Muscle layer of duodenum (tissue), 2 donors: ENCODE measurements around the gene PDLIM7.

Source experiments
- H3K27ac ChIP-seq: one replicate; pipeline ENCODE4 v1.7.0; 2013; ENCODE audit warnings: mild to moderate bottlenecking, low read length
- H3K27me3 ChIP-seq: one replicate; pipeline ENCODE4 v1.7.0; 2013; ENCODE audit warnings: low read depth, mild to moderate bottlenecking, control low read depth, low read length
- H3K36me3 ChIP-seq, 2 donors: one replicate each; pipeline ENCODE4 v1.7.0; 2013; ENCODE audit warnings: low read length in 2 of 2, control low read depth in 1 of 2, mild to moderate bottlenecking in 1 of 2; ENCODE audit not compliant: insufficient read depth in 2 of 2, control insufficient read depth in 1 of 2
- H3K4me1 ChIP-seq, 2 donors: one replicate each; pipeline ENCODE4 v1.7.0; 2013; ENCODE audit warnings: low read length in 2 of 2, mild to moderate bottlenecking in 2 of 2, control low read depth in 1 of 2, moderate library complexity in 1 of 2; ENCODE audit not compliant: insufficient read depth in 2 of 2, control insufficient read depth in 1 of 2
- H3K4me3 ChIP-seq, 2 donors: one replicate each; pipeline ENCODE4 v1.7.0; 2013; ENCODE audit warnings: low read length in 2 of 2, low read depth in 1 of 2, mild to moderate bottlenecking in 1 of 2
- H3K9me3 ChIP-seq, 2 donors: one replicate each; pipeline ENCODE4 v1.7.0; 2013; ENCODE audit warnings: low read length in 2 of 2, control low read depth in 1 of 2, mild to moderate bottlenecking in 1 of 2; ENCODE audit not compliant: control insufficient read depth in 1 of 2
- donor health status: healthy.

Gene PDLIM7

DNA sequence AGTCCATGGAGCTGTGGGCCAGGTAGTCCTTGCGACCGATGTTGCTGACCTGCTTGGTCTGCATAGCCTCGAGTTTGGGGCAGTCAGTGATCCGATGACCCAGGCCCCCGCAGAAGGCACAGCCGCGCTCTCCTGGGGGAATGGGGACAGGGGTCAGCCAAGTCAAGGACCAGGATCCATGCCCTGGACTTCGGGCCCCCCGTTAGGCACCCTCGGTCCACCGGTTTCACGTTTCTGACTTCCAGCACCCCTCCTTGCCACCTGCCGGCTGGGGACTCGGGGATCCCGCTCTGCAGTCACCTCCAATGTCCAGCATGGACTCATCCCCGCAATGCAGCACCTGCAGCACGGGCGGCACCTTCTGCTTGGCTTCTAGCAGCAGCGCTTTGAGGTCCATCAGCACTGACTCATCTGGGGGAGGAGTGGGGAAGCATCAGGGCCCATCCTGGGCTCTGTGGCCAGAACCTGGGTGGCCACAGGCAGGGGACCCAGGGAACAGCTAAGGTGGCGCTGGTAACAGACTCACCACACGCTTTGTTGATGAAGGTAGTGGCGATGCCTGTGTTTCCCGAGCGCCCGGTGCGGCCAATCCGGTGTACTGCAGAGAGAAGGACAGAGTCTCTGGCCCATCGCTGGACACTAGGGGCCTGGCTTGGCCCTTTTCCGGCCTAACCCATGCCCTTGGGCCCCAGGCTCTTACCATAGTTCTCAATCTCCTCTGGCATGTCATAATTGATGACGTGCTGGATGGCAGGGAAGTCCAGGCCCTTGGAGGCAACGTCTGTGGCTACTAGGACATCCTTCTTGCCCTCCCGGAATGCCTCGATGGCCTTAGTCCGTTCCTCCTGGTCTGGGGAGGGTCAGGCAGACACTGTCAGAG is 14.6 kb upstream of the PDLIM7 start:
- Histone ChIP-seq H3K27ac (no peak overlapping the region), H3K9me3 (no peaks in the 10 kb centered on the region), H3K4me1 (peaks cover 6 to 19% of the 10 kb centered on the region in 2 donors), H3K36me3 (peaks cover 31 to 60% of the 10 kb centered on the region in 2 donors), H3K4me3 (no peak overlapping the region), H3K27me3 (no peaks in the 10 kb centered on the region)

DNA sequence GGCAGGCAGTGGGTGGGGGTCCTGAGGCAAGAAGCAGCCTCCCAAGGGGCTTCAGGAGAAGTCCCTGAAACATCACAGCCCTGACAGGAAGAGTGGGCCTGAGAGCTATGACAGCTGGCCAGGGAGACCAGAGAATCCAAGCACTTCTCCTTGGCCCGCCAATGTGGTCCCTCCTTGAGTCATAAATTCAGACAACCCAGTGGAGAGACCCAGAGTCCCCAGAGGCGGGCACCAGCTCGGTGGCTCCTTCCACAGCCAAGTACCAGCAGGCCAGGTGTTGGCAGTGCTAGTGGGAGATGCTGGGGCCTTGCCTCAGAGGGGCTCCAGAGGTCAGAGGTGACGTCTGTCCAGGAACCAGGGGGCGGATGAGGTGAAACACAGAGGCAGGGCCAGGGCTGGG is 13.8 kb upstream of the PDLIM7 start:
- no peak overlapping the region for H3K4me3 ChIP-seq

DNA sequence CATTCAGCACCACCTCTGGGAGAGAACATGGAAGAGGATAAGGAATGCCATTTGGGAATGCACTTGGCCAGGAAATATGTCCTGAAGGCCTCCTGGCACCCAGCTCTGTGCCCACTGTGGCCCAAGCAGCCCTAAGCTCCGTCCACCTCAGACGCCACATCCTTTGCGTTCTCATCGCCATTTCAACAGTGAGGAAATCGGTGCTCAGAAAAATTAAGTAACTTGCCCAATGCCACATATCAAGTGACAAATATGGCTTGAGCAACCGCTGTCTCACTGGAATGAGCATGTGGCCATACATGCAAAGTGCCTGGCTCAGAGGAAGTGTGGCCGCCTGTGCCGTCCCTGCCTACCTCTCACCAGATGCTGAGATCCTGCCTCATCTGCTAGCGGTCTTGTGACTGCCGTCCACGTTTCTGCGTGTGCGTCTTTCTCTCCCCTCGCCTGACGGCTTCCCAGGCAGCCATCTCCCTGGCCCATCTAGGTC is 13.2 kb upstream of the PDLIM7 start:
- H3K4me3 ChIP-seq = peak overlapping the region in 1 of 2 donors; percentile 21

More for the DNA sequence above, 13.8 kb upstream of the PDLIM7 start:
- Histone ChIP-seq H3K27me3 (no peaks in the 10 kb centered on the region), H3K9me3 (no peaks in the 10 kb centered on the region), H3K27ac (peak overlapping the region; percentile 36), H3K36me3 (peaks cover 31 to 60% of the 10 kb centered on the region in 2 donors), H3K4me1 (peaks cover 5 to 17% of the 10 kb centered on the region in 2 donors)

GRCh38 chr5:177509991-177510566 is 12.7 kb upstream of the PDLIM7 start:
- Histone ChIP-seq H3K27ac (peak overlapping the region; percentile 36), H3K4me1 (peaks cover 0 to 6% of the 10 kb centered on the region in 2 donors)

More for the DNA sequence above, 13.2 kb upstream of the PDLIM7 start:
- Histone ChIP-seq H3K36me3 (peaks cover 30 to 56% of the 10 kb centered on the region in 2 donors), H3K27ac (peak overlapping the region; percentile 36), H3K9me3 (no peaks in the 10 kb centered on the region), H3K27me3 (no peaks in the 10 kb centered on the region), H3K4me1 (peaks cover 0 to 11% of the 10 kb centered on the region in 2 donors)

GRCh38 chr5:177509381-177509951 is 12.1 kb upstream of the PDLIM7 start, which contains the start of gene DOK3:
Gene DOK3, minus strand, starts transcription at chr5:177509826. Its CDS starts 286 bp downstream, at chr5:177509540.
- peak within 1 kb of the TSS; percentile 45 to 53 for H3K4me3 ChIP-seq
- peak within 1 kb of the TSS; percentile 74 for H3K27ac ChIP-seq
- no peaks in the 10 kb centered on the region for H3K9me3 ChIP-seq
- H3K27me3 ChIP-seq = no peaks in the 10 kb centered on the region
- peaks cover 21 to 50% of the 10 kb centered on the region in 2 donors for H3K36me3 ChIP-seq
- peaks cover 0 to under 1% of the 10 kb centered on the region in 2 donors for H3K4me1 ChIP-seq

More at GRCh38 chr5:177509991-177510566, 12.7 kb upstream of the PDLIM7 start:
- Histone ChIP-seq H3K4me3 (peak overlapping the region in 1 of 2 donors; percentile 21), H3K9me3 (no peaks in the 10 kb centered on the region), H3K36me3 (peaks cover 25 to 52% of the 10 kb centered on the region in 2 donors), H3K27me3 (no peaks in the 10 kb centered on the region)

GRCh38 chr5:177508837-177509236 is 11.4 kb upstream of the PDLIM7 start:
- H3K36me3 ChIP-seq = peaks cover 18 to 48% of the 10 kb centered on the region in 2 donors
- H3K4me1 ChIP-seq = no peaks in the 10 kb centered on the region
- no peaks in the 10 kb centered on the region for H3K27me3 ChIP-seq
- peak overlapping the region; percentile 45 to 53 for H3K4me3 ChIP-seq
- H3K27ac ChIP-seq = peak overlapping the region; percentile 74
- no peaks in the 10 kb centered on the region for H3K9me3 ChIP-seq

- Histone ChIP-seq H3K36me3 (peaks cover 18 to 42% of the 10 kb centered on the region in 2 donors), H3K9me3 (no peaks in the 10 kb centered on the region), H3K27me3 (no peaks in the 10 kb centered on the region), H3K4me3 (peak overlapping the region; percentile 45 to 53), H3K4me1 (no peaks in the 10 kb centered on the region), H3K27ac (no peak overlapping the region)
These were observed 10.8 kb upstream of the PDLIM7 start for GRCh38 chr5:177508221-177508611.

DNA sequence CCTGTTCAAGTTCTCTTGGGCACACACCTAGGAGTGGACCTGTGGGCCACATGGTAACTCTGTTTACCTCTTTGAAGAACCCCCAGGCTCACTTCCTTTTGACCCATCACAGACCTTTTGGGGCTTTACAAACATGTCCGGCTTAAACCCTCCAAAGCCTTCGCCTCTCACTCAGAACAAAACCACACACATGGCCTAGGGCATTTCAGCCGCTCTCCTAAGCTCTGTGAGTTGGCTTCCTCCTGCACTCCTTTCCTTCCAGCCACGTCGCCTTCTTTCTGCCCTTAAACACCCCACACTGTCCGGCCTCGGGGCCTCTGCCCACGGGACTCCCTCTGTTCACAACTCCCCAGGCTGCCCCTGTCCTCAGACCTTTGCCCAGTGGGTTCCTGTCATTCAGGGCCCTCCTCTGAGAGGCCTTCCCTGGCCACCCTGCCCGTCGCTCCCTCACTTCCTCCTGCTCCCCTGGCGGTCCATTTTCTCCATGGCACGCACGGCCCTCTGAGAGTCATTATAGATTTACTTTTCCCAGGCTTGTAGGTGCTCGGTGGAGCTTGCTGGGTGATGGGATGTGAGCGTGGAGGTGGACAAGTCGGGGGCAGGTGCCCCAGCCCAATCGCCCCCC is 10.3 kb upstream of the PDLIM7 start:
- H3K27ac ChIP-seq = no peak overlapping the region
- no peaks in the 10 kb centered on the region for H3K27me3 ChIP-seq
- H3K36me3 ChIP-seq = peaks cover 17 to 37% of the 10 kb centered on the region in 2 donors
- peak overlapping the region in 1 of 2 donors; percentile 53 for H3K4me3 ChIP-seq
- H3K4me1 ChIP-seq = no peaks in the 10 kb centered on the region
- H3K9me3 ChIP-seq = no peaks in the 10 kb centered on the region

- Histone ChIP-seq H3K4me1 (no peaks in the 10 kb centered on the region), H3K27me3 (no peaks in the 10 kb centered on the region), H3K9me3 (no peaks in the 10 kb centered on the region), H3K36me3 (peaks cover 14 to 32% of the 10 kb centered on the region in 2 donors), H3K27ac (no peak overlapping the region), H3K4me3 (no peak overlapping the region)
These were observed 9.8 kb upstream of the PDLIM7 start for GRCh38 chr5:177507165-177507564.

- H3K27me3 ChIP-seq = no peaks in the 10 kb centered on the region
- no peaks in the 10 kb centered on the region for H3K9me3 ChIP-seq
- no peak overlapping the region for H3K4me3 ChIP-seq
- no peak overlapping the region for H3K27ac ChIP-seq
- peaks cover 4 to 12% of the 10 kb centered on the region in 2 donors for H3K4me1 ChIP-seq
- peaks cover 0 to 11% of the 10 kb centered on the region in 2 donors for H3K36me3 ChIP-seq
These were observed 7.7 kb upstream of the PDLIM7 start for GRCh38 chr5:177505075-177505474.
